Measurements from ENCODE around the gene KCNJ2. TPM values are rescaled to one million over a fixed set of nuclear protein-coding genes. Genes with fewer than 3 reads are reported as not detected.

The KCNJ2 gene
- total and polyA plus RNA-seq, 2 experiments from 2014 or later: 0.75 to 1.1 TPM

DNA sequence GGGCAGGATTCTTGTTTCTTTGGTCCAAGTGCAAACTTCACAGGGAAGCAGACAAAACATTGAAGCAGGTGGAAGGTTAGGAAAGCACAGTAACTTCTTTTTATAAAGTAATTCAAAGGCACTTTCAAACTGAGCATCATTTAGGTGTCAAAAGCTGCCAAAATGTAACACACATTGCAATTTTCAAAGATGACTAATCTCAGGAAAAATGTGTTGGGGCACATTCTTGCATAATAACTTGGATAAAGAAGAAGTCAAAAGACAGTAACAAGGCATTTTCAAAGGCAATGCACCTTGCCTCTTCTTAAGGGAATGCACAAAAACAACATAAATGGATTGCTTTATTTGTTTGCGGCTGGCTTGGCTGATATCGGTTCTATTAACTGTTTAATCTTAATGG lies 3.6 kb downstream of the KCNJ2 start:
- peaks cover 10% of the 10 kb centered on the region; the same call in 1 of the 2 replicates for H3F3A ChIP-seq (ENCODE audit: insufficient read depth)
- in situ Hi-C loops (cut with MboI): no loop called here
- H2AFZ ChIP-seq: no peak overlapping the region
- H3K79me2 ChIP-seq (ENCODE audit: insufficient read depth): no peaks in the 10 kb centered on the region
- TF ChIP-seq EZH2phosphoT487 (IDR thresholded peaks at IDR 0.05; ENCODE audit: insufficient read depth, low read depth) (no peak), EZH2 (IDR thresholded peaks at IDR 0.05; ENCODE audit: insufficient read depth, poor library complexity, severe bottlenecking) (no peak)
- no peak overlapping the region for H3K4me2 ChIP-seq (ENCODE audit: unreplicated experiment)
- H4K20me1 ChIP-seq (ENCODE audit: insufficient read depth): no peaks in the 10 kb centered on the region
- no peak overlapping the region for H3K9ac ChIP-seq
- no peak overlapping the region for H3K4me3 ChIP-seq
- peaks cover 13% of the 10 kb centered on the region for H3K4me1 ChIP-seq (ENCODE audit: insufficient read depth)
- H3K9me2 ChIP-seq (ENCODE audit: insufficient read depth): no peaks in the 10 kb centered on the region
- H3K9me3 ChIP-seq (ENCODE audit: low read depth): no peaks in the 10 kb centered on the region
- peak; percentile 49 for DNase-seq
- H3K27me3 ChIP-seq (replicated peaks; ENCODE audit: insufficient read depth): no peaks in the 10 kb centered on the region; the same call in 1 of the 2 replicates
- H3K27ac ChIP-seq: no peak overlapping the region
- H3K36me3 ChIP-seq (ENCODE audit: low read depth): no peaks in the 10 kb centered on the region
- 51 to 59% methylated on average over 2 of the region's 2 CpGs for WGBS, 2 experiments (ENCODE audit: low coverage in 1 of 2, low lambda C conversion rate in 2 of 2, missing lambda C conversion rate in 2 of 2)

DNA sequence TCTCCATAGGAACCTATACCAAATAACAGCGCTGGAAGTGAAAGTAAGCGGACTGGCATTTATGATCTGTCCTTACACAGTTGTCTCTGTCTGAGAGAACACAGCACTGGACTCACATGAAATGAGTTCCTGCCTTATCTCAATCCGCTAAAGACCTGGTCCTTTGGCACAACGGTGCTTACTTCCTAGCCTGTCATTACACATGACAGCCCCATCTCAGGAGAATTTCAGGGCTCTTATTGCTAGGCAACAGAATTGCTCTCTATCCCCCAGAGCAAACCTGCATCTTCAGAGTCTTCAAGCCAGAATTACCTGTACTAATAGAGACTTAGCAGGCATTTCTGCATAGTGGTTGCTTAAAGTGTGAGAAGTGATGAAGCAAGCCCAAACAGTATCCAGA lies 4.3 kb downstream of the KCNJ2 start:
- Histone ChIP-seq H2AFZ (no peak overlapping the region), H3K9me2 (ENCODE audit: insufficient read depth) (no peaks in the 10 kb centered on the region), H3K9me3 (ENCODE audit: low read depth) (no peaks in the 10 kb centered on the region), H4K20me1 (ENCODE audit: insufficient read depth) (no peaks in the 10 kb centered on the region), H3K27ac (no peak overlapping the region), H3K4me3 (no peak overlapping the region), H3K4me1 (ENCODE audit: insufficient read depth) (peaks cover 13% of the 10 kb centered on the region), H3K79me2 (ENCODE audit: insufficient read depth) (no peaks in the 10 kb centered on the region), H3K4me2 (ENCODE audit: unreplicated experiment) (no peak overlapping the region), H3K9ac (no peak overlapping the region), H3K36me3 (ENCODE audit: low read depth) (no peaks in the 10 kb centered on the region), H3K27me3 (replicated peaks; ENCODE audit: insufficient read depth) (no peaks in the 10 kb centered on the region; the same call in 1 of the 2 replicates), H3F3A (ENCODE audit: insufficient read depth) (peaks cover 10% of the 10 kb centered on the region; the same call in 1 of the 2 replicates)
- WGBS, 2 experiments (ENCODE audit: low coverage in 1 of 2, low lambda C conversion rate in 2 of 2, missing lambda C conversion rate in 2 of 2): 93 to 95% methylated on average over 4 of the region's 4 CpGs
- DNase-seq: no peak
- in situ Hi-C loops (cut with MboI): no loop called here
- TF ChIP-seq EZH2phosphoT487 (IDR thresholded peaks at IDR 0.05; ENCODE audit: insufficient read depth, low read depth): no peak
- no peak for TF ChIP-seq EZH2 (IDR thresholded peaks at IDR 0.05; ENCODE audit: insufficient read depth, poor library complexity, severe bottlenecking)

DNA sequence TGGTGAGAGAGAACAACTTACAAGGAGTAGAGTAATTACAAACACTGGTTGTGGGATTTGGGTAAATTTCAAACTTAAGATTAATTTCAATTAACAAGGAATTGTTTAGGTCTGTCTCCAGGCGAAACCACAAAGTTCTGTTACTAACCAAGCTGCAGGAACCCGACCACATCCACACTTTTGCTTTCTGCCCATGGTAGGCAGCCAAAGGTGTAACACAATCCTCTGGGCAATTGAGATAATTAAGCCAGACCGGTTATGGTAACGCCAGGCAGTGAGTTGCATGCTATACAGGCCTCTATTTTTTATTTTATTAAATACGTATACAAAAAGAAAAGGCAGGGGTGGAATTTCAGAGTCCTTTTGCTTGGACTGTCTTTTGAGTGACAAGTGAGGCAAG lies 12.0 kb downstream of the KCNJ2 start:
- H3F3A ChIP-seq (ENCODE audit: insufficient read depth): no peaks in the 10 kb centered on the region
- H3K4me1 ChIP-seq (ENCODE audit: insufficient read depth): peaks cover 14% of the 10 kb centered on the region
- no peak overlapping the region for H3K27ac ChIP-seq
- H3K27me3 ChIP-seq (replicated peaks; ENCODE audit: insufficient read depth): no peaks in the 10 kb centered on the region
- H3K79me2 ChIP-seq (ENCODE audit: insufficient read depth): no peaks in the 10 kb centered on the region
- no peak for DNase-seq
- H3K4me2 ChIP-seq (ENCODE audit: unreplicated experiment): no peak overlapping the region
- no peaks in the 10 kb centered on the region for H4K20me1 ChIP-seq (ENCODE audit: insufficient read depth)
- in situ Hi-C loops (cut with MboI): no loop called here
- H3K36me3 ChIP-seq (ENCODE audit: low read depth): no peaks in the 10 kb centered on the region
- H3K9me2 ChIP-seq (ENCODE audit: insufficient read depth): no peaks in the 10 kb centered on the region
- no peak overlapping the region for H3K9ac ChIP-seq
- H3K9me3 ChIP-seq (ENCODE audit: low read depth): no peaks in the 10 kb centered on the region
- WGBS, 2 experiments (ENCODE audit: low coverage in 1 of 2, low lambda C conversion rate in 2 of 2, missing lambda C conversion rate in 2 of 2): 82 to 90% methylated on average over 5 of the region's 5 CpGs
- no peak overlapping the region for H3K4me3 ChIP-seq
- H2AFZ ChIP-seq: no peak overlapping the region
- TF ChIP-seq EZH2 (IDR thresholded peaks at IDR 0.05; ENCODE audit: insufficient read depth, poor library complexity, severe bottlenecking) (no peak), EZH2phosphoT487 (IDR thresholded peaks at IDR 0.05; ENCODE audit: insufficient read depth, low read depth) (no peak)

DNA sequence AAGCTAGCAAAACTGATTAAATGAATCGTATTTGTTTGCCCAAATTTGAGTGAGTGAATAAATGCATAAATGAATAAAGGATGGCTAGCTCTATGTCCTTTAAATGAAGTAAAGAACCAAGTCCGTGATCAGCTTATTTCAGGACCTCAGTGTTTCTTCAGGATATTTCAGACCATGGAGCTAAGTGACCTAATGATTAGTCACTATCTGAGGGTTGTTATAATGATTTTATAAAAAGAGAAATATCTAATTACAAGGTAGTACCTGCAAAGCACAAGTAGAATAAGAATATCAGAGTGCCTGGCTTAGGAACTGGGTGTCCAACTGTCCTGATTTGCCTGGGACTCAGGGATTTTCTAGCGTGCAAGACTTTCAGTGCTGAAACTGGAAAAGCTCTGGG lies 12.5 kb downstream of the KCNJ2 start:
- H3K4me1 ChIP-seq (ENCODE audit: insufficient read depth): peaks cover 14% of the 10 kb centered on the region
- DNase-seq: peak; percentile 30
- no peaks in the 10 kb centered on the region for H3K36me3 ChIP-seq (ENCODE audit: low read depth)
- no peaks in the 10 kb centered on the region for H3K9me3 ChIP-seq (ENCODE audit: low read depth)
- H3K9ac ChIP-seq: no peak overlapping the region
- TF ChIP-seq EZH2phosphoT487 (IDR thresholded peaks at IDR 0.05; ENCODE audit: insufficient read depth, low read depth): no peak
- no peak for TF ChIP-seq EZH2 (IDR thresholded peaks at IDR 0.05; ENCODE audit: insufficient read depth, poor library complexity, severe bottlenecking)
- H3K4me3 ChIP-seq: no peak overlapping the region
- H3K27ac ChIP-seq: no peak overlapping the region
- no peaks in the 10 kb centered on the region for H3K79me2 ChIP-seq (ENCODE audit: insufficient read depth)
- no peak overlapping the region for H2AFZ ChIP-seq
- no peaks in the 10 kb centered on the region for H3F3A ChIP-seq (ENCODE audit: insufficient read depth)
- H3K9me2 ChIP-seq (ENCODE audit: insufficient read depth): no peaks in the 10 kb centered on the region
- H3K27me3 ChIP-seq (replicated peaks; ENCODE audit: insufficient read depth): no peaks in the 10 kb centered on the region
- in situ Hi-C loops (cut with MboI): no loop called here
- no peaks in the 10 kb centered on the region for H4K20me1 ChIP-seq (ENCODE audit: insufficient read depth)
- no peak overlapping the region for H3K4me2 ChIP-seq (ENCODE audit: unreplicated experiment)
- WGBS, 2 experiments (ENCODE audit: low coverage in 1 of 2, low lambda C conversion rate in 2 of 2, missing lambda C conversion rate in 2 of 2): 81 to 82% methylated on average over 3 of the region's 3 CpGs

DNA sequence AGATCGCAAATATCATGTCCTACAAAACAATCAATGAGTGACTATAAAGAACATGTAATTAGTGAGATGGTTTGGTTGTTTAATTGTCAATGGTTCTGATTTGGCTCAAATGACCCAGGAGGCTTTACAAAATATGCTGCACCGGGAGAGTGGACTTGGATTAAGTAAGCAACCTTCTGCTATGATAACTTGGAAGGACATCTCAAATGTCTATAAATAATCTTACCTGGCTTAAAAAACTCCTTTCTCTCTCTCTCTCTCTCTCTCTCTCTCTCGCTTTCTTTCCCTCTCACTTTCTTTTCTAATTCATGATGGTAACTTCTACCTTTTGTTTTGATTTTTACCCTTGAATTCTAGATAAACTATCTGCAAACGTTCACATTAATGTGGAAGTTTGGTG lies 14.2 kb downstream of the KCNJ2 start:
- Histone ChIP-seq H3K4me3 (no peak overlapping the region), H3K79me2 (ENCODE audit: insufficient read depth) (no peaks in the 10 kb centered on the region), H3K4me2 (ENCODE audit: unreplicated experiment) (no peak overlapping the region), H3K9me2 (ENCODE audit: insufficient read depth) (no peaks in the 10 kb centered on the region), H4K20me1 (ENCODE audit: insufficient read depth) (no peaks in the 10 kb centered on the region), H3K27ac (no peak overlapping the region), H3K9ac (no peak overlapping the region), H3K4me1 (ENCODE audit: insufficient read depth) (peaks cover 14% of the 10 kb centered on the region), H3K9me3 (ENCODE audit: low read depth) (no peaks in the 10 kb centered on the region), H3K36me3 (ENCODE audit: low read depth) (no peaks in the 10 kb centered on the region), H3K27me3 (replicated peaks; ENCODE audit: insufficient read depth) (no peaks in the 10 kb centered on the region), H3F3A (ENCODE audit: insufficient read depth) (peaks cover 11% of the 10 kb centered on the region; the same call in 1 of the 2 replicates), H2AFZ (no peak overlapping the region)
- in situ Hi-C loops (cut with MboI): no loop called here
- 94 to 95% methylated on average over 4 of the region's 4 CpGs for WGBS, 2 experiments (ENCODE audit: low coverage in 1 of 2, low lambda C conversion rate in 2 of 2, missing lambda C conversion rate in 2 of 2)
- no peak for TF ChIP-seq EZH2 (IDR thresholded peaks at IDR 0.05; ENCODE audit: insufficient read depth, poor library complexity, severe bottlenecking)
- no peak for TF ChIP-seq EZH2phosphoT487 (IDR thresholded peaks at IDR 0.05; ENCODE audit: insufficient read depth, low read depth)
- no peak for DNase-seq

Measured in GM23248 (cell line).